ENCODE data around the gene DDX10. TPM values are rescaled to one million over a fixed set of nuclear protein-coding genes. Genes with fewer than 3 reads are reported as not detected.

Gene DDX10
- total RNA-seq, 1 donor from 2014 or later, result 32.2 TPM

DNA sequence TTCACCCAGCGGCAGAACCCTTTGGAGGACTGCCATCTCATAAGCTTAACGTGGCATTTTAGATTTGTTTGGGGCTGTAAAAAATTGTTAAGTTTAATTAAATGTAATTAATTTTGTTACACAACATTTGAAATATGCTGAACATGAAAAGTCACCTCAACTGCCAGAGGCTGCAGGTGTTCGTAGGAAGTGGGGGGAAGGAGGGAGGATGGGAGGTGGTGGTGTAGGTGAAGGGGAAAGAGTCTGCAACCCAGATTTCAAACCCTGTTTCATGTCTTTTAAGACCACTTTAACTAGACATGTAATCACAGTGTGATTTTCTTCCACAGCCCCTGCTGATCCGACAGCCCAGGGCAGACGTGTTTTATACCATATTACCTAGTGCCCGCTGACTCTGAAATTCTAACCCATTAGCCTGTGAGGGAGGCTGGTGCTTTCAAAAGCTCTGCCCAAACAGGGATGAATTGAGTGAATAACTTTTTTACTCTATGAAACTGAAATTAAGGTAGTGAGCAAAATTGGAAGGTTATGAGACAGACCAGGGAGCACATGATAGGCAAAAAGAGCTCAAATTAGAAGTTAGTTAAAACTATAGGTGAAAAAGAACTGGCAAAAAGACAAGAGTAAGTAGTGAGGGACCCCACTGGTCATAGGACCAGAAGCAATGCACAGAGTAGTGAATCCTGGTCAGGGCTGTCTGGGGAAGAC lies 279.8 kb downstream of the DDX10 start:
- H3K9ac ChIP-seq (ENCODE audit: low read length), result no peak overlapping the region
- Mint-ChIP-seq H3K27ac (ENCODE audit: unreplicated experiment) (no peak overlapping the region), H3K4me1 (ENCODE audit: low read depth, unreplicated experiment) (peaks cover 14% of the 10 kb centered on the region), H3K9me3 (ENCODE audit: unreplicated experiment) (peaks cover 11% of the 10 kb centered on the region), H3K36me3 (ENCODE audit: low read depth, unreplicated experiment) (peaks cover 8% of the 10 kb centered on the region), H3K4me3 (ENCODE audit: unreplicated experiment) (no peak overlapping the region), H3K27me3 (ENCODE audit: low read depth, unreplicated experiment) (no peaks in the 10 kb centered on the region)
- FAIRE-seq (no peak), DNase-seq (ENCODE audit: low read depth) (no peak)
- no peak overlapping the region for H3K4me3 ChIP-seq (ENCODE audit: insufficient read depth, low read depth, low read length)
- no peak overlapping the region for H3K27ac ChIP-seq (ENCODE audit: low read depth, low read length)
- H3K36me3 ChIP-seq (ENCODE audit: insufficient read depth, low read length), result peaks cover 7% of the 10 kb centered on the region
- TF ChIP-seq, protein P1, sequence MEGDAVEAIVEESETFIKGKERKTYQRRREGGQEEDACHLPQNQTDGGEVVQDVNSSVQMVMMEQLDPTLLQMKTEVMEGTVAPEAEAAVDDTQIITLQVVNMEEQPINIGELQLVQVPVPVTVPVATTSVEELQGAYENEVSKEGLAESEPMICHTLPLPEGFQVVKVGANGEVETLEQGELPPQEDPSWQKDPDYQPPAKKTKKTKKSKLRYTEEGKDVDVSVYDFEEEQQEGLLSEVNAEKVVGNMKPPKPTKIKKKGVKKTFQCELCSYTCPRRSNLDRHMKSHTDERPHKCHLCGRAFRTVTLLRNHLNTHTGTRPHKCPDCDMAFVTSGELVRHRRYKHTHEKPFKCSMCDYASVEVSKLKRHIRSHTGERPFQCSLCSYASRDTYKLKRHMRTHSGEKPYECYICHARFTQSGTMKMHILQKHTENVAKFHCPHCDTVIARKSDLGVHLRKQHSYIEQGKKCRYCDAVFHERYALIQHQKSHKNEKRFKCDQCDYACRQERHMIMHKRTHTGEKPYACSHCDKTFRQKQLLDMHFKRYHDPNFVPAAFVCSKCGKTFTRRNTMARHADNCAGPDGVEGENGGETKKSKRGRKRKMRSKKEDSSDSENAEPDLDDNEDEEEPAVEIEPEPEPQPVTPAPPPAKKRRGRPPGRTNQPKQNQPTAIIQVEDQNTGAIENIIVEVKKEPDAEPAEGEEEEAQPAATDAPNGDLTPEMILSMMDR (IDR thresholded peaks at IDR 0.05; ENCODE audit: insufficient read depth, low read depth, low read length), result no peak
- no peak for TF ChIP-seq EZH2 (IDR thresholded peaks at IDR 0.05; ENCODE audit: insufficient read depth, low read length)
- no peaks in the 10 kb centered on the region for H3K27me3 ChIP-seq (ENCODE audit: insufficient read depth, low read length)
- no peak overlapping the region for H2AFZ ChIP-seq (ENCODE audit: low read depth, low read length)
- no peaks in the 10 kb centered on the region for H3K9me3 ChIP-seq (ENCODE audit: insufficient read depth, low read depth, low read length)
- no peaks in the 10 kb centered on the region for H4K20me1 ChIP-seq (ENCODE audit: insufficient read depth, low read length)
- H3K79me2 ChIP-seq (ENCODE audit: insufficient read depth, low read length), result no peaks in the 10 kb centered on the region
- H3K4me2 ChIP-seq (ENCODE audit: low read length), result no peak overlapping the region
- H3K4me1 ChIP-seq (ENCODE audit: insufficient read depth, low read length), result peaks cover 5% of the 10 kb centered on the region

DNA sequence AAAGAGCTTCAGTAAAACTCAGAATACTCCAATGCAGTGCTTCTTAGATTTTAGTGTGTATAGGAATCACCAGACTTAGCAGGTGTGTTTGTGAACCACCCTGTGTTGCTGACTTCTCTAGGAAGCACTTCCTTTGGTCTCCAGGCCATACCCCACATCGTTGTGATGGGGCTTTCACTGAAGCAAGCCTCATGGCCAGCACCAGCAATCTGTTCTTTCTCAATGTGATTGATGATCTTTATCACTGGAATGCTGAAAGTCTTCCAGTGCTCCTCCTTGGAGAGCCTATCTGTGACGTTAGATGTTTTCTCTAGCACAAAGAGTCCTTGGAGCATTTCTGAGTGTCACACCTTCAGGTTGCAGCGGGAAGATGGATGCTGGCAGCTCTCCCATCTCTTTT lies 280.5 kb downstream of the DDX10 start:
- H3K79me2 ChIP-seq (ENCODE audit: insufficient read depth, low read length), result no peaks in the 10 kb centered on the region
- Mint-ChIP-seq H3K4me1 (ENCODE audit: low read depth, unreplicated experiment) (peaks cover 14% of the 10 kb centered on the region), H3K36me3 (ENCODE audit: low read depth, unreplicated experiment) (peaks cover 8% of the 10 kb centered on the region), H3K27me3 (ENCODE audit: low read depth, unreplicated experiment) (no peaks in the 10 kb centered on the region), H3K4me3 (ENCODE audit: unreplicated experiment) (no peak overlapping the region), H3K27ac (ENCODE audit: unreplicated experiment) (no peak overlapping the region), H3K9me3 (ENCODE audit: unreplicated experiment) (peaks cover 13% of the 10 kb centered on the region)
- H3K36me3 ChIP-seq (ENCODE audit: insufficient read depth, low read length), result peaks cover 7% of the 10 kb centered on the region
- no peaks in the 10 kb centered on the region for H4K20me1 ChIP-seq (ENCODE audit: insufficient read depth, low read length)
- H3K9me3 ChIP-seq (ENCODE audit: insufficient read depth, low read depth, low read length), result no peaks in the 10 kb centered on the region
- H2AFZ ChIP-seq (ENCODE audit: low read depth, low read length), result no peak overlapping the region
- no peak for FAIRE-seq
- H3K9ac ChIP-seq (ENCODE audit: low read length), result no peak overlapping the region
- H3K27me3 ChIP-seq (ENCODE audit: insufficient read depth, low read length), result no peaks in the 10 kb centered on the region
- TF ChIP-seq EZH2 (IDR thresholded peaks at IDR 0.05; ENCODE audit: insufficient read depth, low read length), result no peak
- TF ChIP-seq, protein P1 (IDR thresholded peaks at IDR 0.05; ENCODE audit: insufficient read depth, low read depth, low read length), result no peak
- no peak overlapping the region for H3K4me2 ChIP-seq (ENCODE audit: low read length)
- no peak overlapping the region for H3K4me3 ChIP-seq (ENCODE audit: insufficient read depth, low read depth, low read length)
- DNase-seq (ENCODE audit: low read depth), result no peak
- peaks cover 5% of the 10 kb centered on the region for H3K4me1 ChIP-seq (ENCODE audit: insufficient read depth, low read length)
- H3K27ac ChIP-seq (ENCODE audit: low read depth, low read length), result no peak overlapping the region
